Karpas-422 (cell line): ENCODE results near the gene GABRB2. TPM values are rescaled to one million over a fixed set of nuclear protein-coding genes. Genes with fewer than 3 reads are reported as not detected.
"Not testable (repeated sequence)": the region's sequence is repeated elsewhere in the genome, so short reads cannot be mapped to it uniquely, and the experiment has no call there.

Experiments used
- DNase-seq: peaks from one replicate; pipeline ENCODE4 v3.0.0-alpha.2; 2015
- H2AFZ ChIP-seq: fragments of 200-600 bp; sonication (generic); 2 replicates; pipeline ENCODE4 v1.6.1; 2014; ENCODE audit warnings: antibody characterized with exemption, low read length, mixed read lengths
- H3K27ac ChIP-seq: fragments of 200-600 bp; sonication (generic); 2 replicates; pipeline ENCODE4 v1.5.1; 2014; ENCODE audit warnings: mild to moderate bottlenecking, low read length, moderate library complexity
- H3K27me3 ChIP-seq: fragments of 200-600 bp; sonication (generic); 2 replicates; pipeline ENCODE4 v1.6.1; 2014; ENCODE audit warnings: low read length, mixed read lengths
- H3K36me3 ChIP-seq: fragments of 200-600 bp; sonication (generic); 2 replicates; pipeline ENCODE4 v1.6.1; 2014; ENCODE audit warnings: low read length, mixed read lengths; ENCODE audit not compliant: insufficient read depth
- H3K4me1 ChIP-seq: fragments of 200-600 bp; sonication (generic); 2 replicates; pipeline ENCODE4 v1.6.1; 2014; ENCODE audit warnings: mild to moderate bottlenecking, low read length, mixed read lengths
- H3K4me2 ChIP-seq: fragments of 200-600 bp; sonication (generic); 2 replicates; pipeline ENCODE4 v1.6.1; 2014; ENCODE audit warnings: low read length, low read depth, mild to moderate bottlenecking; ENCODE audit not compliant: poor library complexity, severe bottlenecking
- H3K4me3 ChIP-seq: fragments of 200-600 bp; sonication (generic); 2 replicates; pipeline ENCODE4 v1.5.1; 2014; ENCODE audit warnings: mild to moderate bottlenecking, antibody characterized with exemption, low read length, mixed read lengths
- H3K79me2 ChIP-seq: fragments of 200-600 bp; sonication (generic); 2 replicates; pipeline ENCODE4 v1.6.1; 2014; ENCODE audit warnings: mild to moderate bottlenecking, low read length, mixed read lengths
- H3K9ac ChIP-seq: fragments of 200-600 bp; sonication (generic); 2 replicates; pipeline ENCODE4 v1.6.0; 2014; ENCODE audit warnings: low read length
- H3K9me2 ChIP-seq: fragments of 200-600 bp; sonication (generic), shearing (Covaris generic); replicated peaks from 2 replicates; pipeline ENCODE4 v1.6.0; 2014; ENCODE audit warnings: mild to moderate bottlenecking, low read length, moderate library complexity; ENCODE audit not compliant: insufficient read depth
- H3K9me3 ChIP-seq: fragments of 300-700, 200-600 bp; sonication (generic); 2 replicates; pipeline ENCODE4 v1.6.1; 2014; ENCODE audit warnings: low read length, mixed read lengths
- H4K20me1 ChIP-seq: fragments of 200-600 bp; sonication (generic); 2 replicates; pipeline ENCODE4 v1.6.1; 2014; ENCODE audit warnings: mild to moderate bottlenecking, antibody characterized with exemption, low read length, low read depth; ENCODE audit not compliant: insufficient read depth
- total RNA-seq: library from RNA; depleted of rRNA; stranded (reverse); fragments of >200 nt; shearing (Covaris generic); gene quantifications from 2 replicates; pipeline ENCODE4 v1.2.3, GENCODE V29; 2014; ENCODE audit warnings: low replicate concordance

Gene GABRB2
- total RNA-seq, 1 experiment from 2014 or later = not detected

- Histone ChIP-seq H3K9me2 (no peaks in the 10 kb centered on the region), H4K20me1 (no peaks in the 10 kb centered on the region), H3K27ac (no peak overlapping the region), H3K9ac (no peak overlapping the region), H3K9me3 (peaks cover 10% of the 10 kb centered on the region), H3K4me2 (no peak overlapping the region), H3K4me1 (no peaks in the 10 kb centered on the region), H2AFZ (no peak overlapping the region), H3K27me3 (no peaks in the 10 kb centered on the region), H3K36me3 (no peaks in the 10 kb centered on the region), H3K79me2 (no peaks in the 10 kb centered on the region), H3K4me3 (no peak overlapping the region)
- no peak for DNase-seq
Measured at GRCh38 chr5:161306351-161306995, 240.1 kb downstream of the GABRB2 start.

GRCh38 chr5:161305601-161306000 is 240.9 kb downstream of the GABRB2 start:
- no peaks in the 10 kb centered on the region for H3K4me1 ChIP-seq
- no peak overlapping the region for H3K27ac ChIP-seq
- no peak overlapping the region for H3K4me2 ChIP-seq
- H3K9ac ChIP-seq = no peak overlapping the region
- H3K79me2 ChIP-seq = no peaks in the 10 kb centered on the region
- no peak for DNase-seq
- H3K9me2 ChIP-seq = no peaks in the 10 kb centered on the region
- H4K20me1 ChIP-seq = no peaks in the 10 kb centered on the region
- no peak overlapping the region for H2AFZ ChIP-seq
- H3K36me3 ChIP-seq = no peaks in the 10 kb centered on the region
- H3K9me3 ChIP-seq = peaks cover 10% of the 10 kb centered on the region
- no peaks in the 10 kb centered on the region for H3K27me3 ChIP-seq
- no peak overlapping the region for H3K4me3 ChIP-seq

- no peak overlapping the region for H3K27ac ChIP-seq
- DNase-seq = no peak
- H3K36me3 ChIP-seq = no peaks in the 10 kb centered on the region
- H2AFZ ChIP-seq = no peak overlapping the region
- no peaks in the 10 kb centered on the region for H3K4me1 ChIP-seq
- H3K79me2 ChIP-seq = no peaks in the 10 kb centered on the region
- H3K4me3 ChIP-seq = no peak overlapping the region
- H4K20me1 ChIP-seq = no peaks in the 10 kb centered on the region
- H3K9ac ChIP-seq = no peak overlapping the region
- no peak overlapping the region for H3K4me2 ChIP-seq
- no peaks in the 10 kb centered on the region for H3K9me2 ChIP-seq
- peaks cover 8% of the 10 kb centered on the region for H3K9me3 ChIP-seq
- no peaks in the 10 kb centered on the region for H3K27me3 ChIP-seq
Measured at GRCh38 chr5:161302559-161302958, 244.0 kb downstream of the GABRB2 start.

- H3K36me3 ChIP-seq = no peaks in the 10 kb centered on the region
- H3K4me2 ChIP-seq = no peak overlapping the region
- H3K27me3 ChIP-seq = no peaks in the 10 kb centered on the region
- H3K4me3 ChIP-seq = no peak overlapping the region
- no peaks in the 10 kb centered on the region for H3K79me2 ChIP-seq
- H4K20me1 ChIP-seq = no peaks in the 10 kb centered on the region
- H3K27ac ChIP-seq = no peak overlapping the region
- peaks cover 8% of the 10 kb centered on the region for H3K9me3 ChIP-seq
- H2AFZ ChIP-seq = no peak overlapping the region
- no peak for DNase-seq
- no peaks in the 10 kb centered on the region for H3K4me1 ChIP-seq
- no peaks in the 10 kb centered on the region for H3K9me2 ChIP-seq
- no peak overlapping the region for H3K9ac ChIP-seq
Measured at GRCh38 chr5:161301586-161301985, 244.9 kb downstream of the GABRB2 start.

GRCh38 chr5:161299053-161299452 is 247.5 kb downstream of the GABRB2 start:
- no peak overlapping the region for H2AFZ ChIP-seq
- H3K9me2 ChIP-seq = no peaks in the 10 kb centered on the region
- no peak overlapping the region for H3K27ac ChIP-seq
- H4K20me1 ChIP-seq = no peaks in the 10 kb centered on the region
- no peak overlapping the region for H3K9ac ChIP-seq
- no peak overlapping the region for H3K4me3 ChIP-seq
- H3K9me3 ChIP-seq = peaks cover 15% of the 10 kb centered on the region
- H3K36me3 ChIP-seq = no peaks in the 10 kb centered on the region
- H3K27me3 ChIP-seq = no peaks in the 10 kb centered on the region
- no peak overlapping the region for H3K4me2 ChIP-seq
- H3K79me2 ChIP-seq = no peaks in the 10 kb centered on the region
- no peak for DNase-seq
- H3K4me1 ChIP-seq = no peaks in the 10 kb centered on the region

- H3K79me2 ChIP-seq, H3K36me3 ChIP-seq, H3K4me3 ChIP-seq: not testable (repeated sequence)
Measured at GRCh38 chr5:161297388-161297787, 249.1 kb downstream of the GABRB2 start.

GRCh38 chr5:161295721-161296250 is 250.7 kb downstream of the GABRB2 start:
- DNase-seq = no peak
- no peaks in the 10 kb centered on the region for H3K27me3 ChIP-seq
- H3K9ac ChIP-seq = no peak overlapping the region
- H3K4me3 ChIP-seq = no peak overlapping the region
- H3K4me1 ChIP-seq = no peaks in the 10 kb centered on the region
- no peaks in the 10 kb centered on the region for H3K9me2 ChIP-seq
- no peak overlapping the region for H3K27ac ChIP-seq
- H2AFZ ChIP-seq = no peak overlapping the region
- H3K36me3 ChIP-seq = no peaks in the 10 kb centered on the region
- no peak overlapping the region for H3K4me2 ChIP-seq
- H3K9me3 ChIP-seq = peaks cover 15% of the 10 kb centered on the region
- H3K79me2 ChIP-seq = no peaks in the 10 kb centered on the region
- H4K20me1 ChIP-seq = no peaks in the 10 kb centered on the region

More at GRCh38 chr5:161297388-161297787, 249.1 kb downstream of the GABRB2 start:
- not testable (repeated sequence) for H3K9me2 ChIP-seq, H3K27ac ChIP-seq, DNase-seq, H4K20me1 ChIP-seq, H3K4me2 ChIP-seq, H3K4me1 ChIP-seq, H2AFZ ChIP-seq, H3K9ac ChIP-seq, H3K27me3 ChIP-seq
- H3K9me3 ChIP-seq = peaks cover 15% of the 10 kb centered on the region

- no peak overlapping the region for H3K9ac ChIP-seq
Measured at GRCh38 chr5:161288071-161288470, 258.5 kb downstream of the GABRB2 start.

More at GRCh38 chr5:161288071-161288470, 258.5 kb downstream of the GABRB2 start:
- no peak for DNase-seq
- Histone ChIP-seq H4K20me1 (no peaks in the 10 kb centered on the region), H3K4me2 (no peak overlapping the region), H3K4me1 (no peaks in the 10 kb centered on the region), H3K27ac (no peak overlapping the region), H3K27me3 (no peaks in the 10 kb centered on the region), H3K4me3 (no peak overlapping the region), H2AFZ (no peak overlapping the region), H3K9me2 (no peaks in the 10 kb centered on the region), H3K79me2 (no peaks in the 10 kb centered on the region), H3K36me3 (no peaks in the 10 kb centered on the region), H3K9me3 (no peaks in the 10 kb centered on the region)
